Natural killer cell (primary cell): ENCODE data around the gene OR51B5. TPM values are rescaled to one million over a fixed set of nuclear protein-coding genes. Genes with fewer than 3 reads are reported as not detected.
"Not testable (repeated sequence)": the region's sequence is repeated elsewhere in the genome, so short reads cannot be mapped to it uniquely, and the experiment has no call there.

Experiments used
- ATAC-seq, 3 donors: fragments of 150-1000 bp in 2 of 3; fragments of 200-7000 bp in 1 of 3; cut with Tn5 transposase; 1 replicate in 1 of 3; 2 replicates in 2 of 3; pipeline ENCODE4 v1.10.0; 2021; ENCODE audit warnings: mild to moderate bottlenecking in 2 of 3, moderate library complexity in 2 of 3
- DNase-seq, 2 donors: peaks; one replicate each; pipeline versions ENCODE4 v3.0.0 to v3.0.0-alpha.2; 2013 to 2021; ENCODE audit warnings: mixed read lengths in 1 of 2
- H3K27ac ChIP-seq: one replicate; pipeline ENCODE4 v1.5.1; 2013; ENCODE audit warnings: mild to moderate bottlenecking, low read length
- H3K27me3 ChIP-seq: one replicate; pipeline ENCODE4 v1.6.1; 2013; ENCODE audit warnings: low read length; ENCODE audit not compliant: control insufficient read depth, insufficient read depth
- H3K36me3 ChIP-seq: one replicate; pipeline ENCODE4 v1.6.1; 2013; ENCODE audit warnings: low read length; ENCODE audit not compliant: control insufficient read depth, insufficient read depth
- H3K4me1 ChIP-seq: one replicate; pipeline ENCODE4 v1.6.1; 2013; ENCODE audit warnings: low read length; ENCODE audit not compliant: control insufficient read depth, insufficient read depth
- H3K4me3 ChIP-seq: one replicate; pipeline ENCODE4 v1.5.1; 2013; ENCODE audit warnings: low read length
- H3K9me3 ChIP-seq: one replicate; pipeline ENCODE4 v1.6.1; 2013; ENCODE audit warnings: low read length; ENCODE audit not compliant: control insufficient read depth, insufficient read depth
- H3K27ac Mint-ChIP-seq, 2 donors: one replicate each; pipeline ENCODE4 v1.8.0; 2022; ENCODE audit warnings: mild to moderate bottlenecking in 2 of 2, mixed read lengths in 2 of 2, moderate library complexity in 1 of 2
- H3K27me3 Mint-ChIP-seq, 2 donors: one replicate each; pipeline ENCODE4 v1.8.0; 2022; ENCODE audit warnings: low read depth in 2 of 2, mixed read lengths in 2 of 2
- H3K36me3 Mint-ChIP-seq: one replicate; pipeline ENCODE4 v1.8.0; 2022; ENCODE audit warnings: mixed read lengths
- H3K4me1 Mint-ChIP-seq, 2 donors: one replicate each; pipeline ENCODE4 v1.8.0; 2022; ENCODE audit warnings: mixed read lengths in 2 of 2
- H3K4me3 Mint-ChIP-seq: one replicate; pipeline ENCODE4 v1.8.0; 2022; ENCODE audit warnings: mild to moderate bottlenecking, moderate library complexity, mixed read lengths
- H3K9me3 Mint-ChIP-seq, 2 donors: one replicate each; pipeline ENCODE4 v1.8.0; 2022; ENCODE audit warnings: mixed read lengths in 2 of 2
- CTCF ChIP-seq: fragments of 200-600 bp; IDR thresholded peaks from one replicate; pipeline ENCODE4 v1.8.0; 2022; ENCODE audit warnings: antibody characterized with exemption
- WGBS: methylation state at CpG from one replicate; pipeline ENCODE4 v1.1.7; 2013; ENCODE audit warnings: missing lambda C conversion rate; ENCODE audit not compliant: insufficient coverage; 5-methylcytosine and 5-hydroxymethylcytosine counted together
- intact Hi-C: fragments of 100-400 bp; cut with micrococcal nuclease; formaldehyde crosslinking; loops from one replicate; pipeline ENCODE4 v1.14.2; 2022
- total RNA-seq, 4 donors: library from RNA; stranded (reverse); fragments of 120-200 nt in 1 of 4; gene quantifications; one replicate each; pipeline versions ENCODE4 v1.2.3 to v1.2.4, GENCODE V29; 2013 to 2022

OR51B5 gene
- total RNA-seq, 3 donors from 2014 or later (not counting 1 experiment from before 2014, with no cell fraction given) = not detected

DNA sequence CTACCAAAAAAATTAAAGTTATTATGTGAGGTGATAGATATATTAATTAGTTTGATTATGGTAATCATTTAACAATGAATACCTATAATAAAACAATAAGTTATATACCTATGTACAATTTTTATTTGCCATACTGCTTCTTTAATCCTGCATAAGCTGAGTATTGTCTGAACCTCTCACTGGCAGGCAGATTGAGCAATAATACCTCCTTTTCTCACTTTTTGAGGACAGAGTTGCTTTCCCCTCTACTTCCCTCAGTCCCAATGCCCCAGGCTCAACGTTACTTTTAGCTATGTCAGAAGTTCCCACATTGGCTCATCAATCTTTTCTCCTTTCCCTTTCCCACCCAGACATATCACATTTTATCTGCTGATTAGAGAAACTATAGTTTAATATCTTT, 6.2 kb upstream of the OR51B5 start:
- Histone ChIP-seq H3K4me1 (no peaks in the 10 kb centered on the region), H3K4me3 (no peak overlapping the region), H3K27ac (no peak overlapping the region), H3K27me3 (no peaks in the 10 kb centered on the region), H3K9me3 (no peaks in the 10 kb centered on the region), H3K36me3 (no peaks in the 10 kb centered on the region)
- no peak overlapping the region for H3K27ac Mint-ChIP-seq
- H3K27me3 Mint-ChIP-seq = peaks cover 0 to 5% of the 10 kb centered on the region in 2 donors
- WGBS = 69% methylated on average over 1 of the region's 1 CpG
- no peak overlapping the region for H3K4me3 Mint-ChIP-seq
- H3K36me3 Mint-ChIP-seq = no peaks in the 10 kb centered on the region
- no peak for TF ChIP-seq CTCF
- H3K9me3 Mint-ChIP-seq = peaks cover 3% of the 10 kb centered on the region in 2 donors
- no peak for ATAC-seq
- intact Hi-C loops = no loop called here
- H3K4me1 Mint-ChIP-seq = no peaks in the 10 kb centered on the region
- DNase-seq = no peak

DNA sequence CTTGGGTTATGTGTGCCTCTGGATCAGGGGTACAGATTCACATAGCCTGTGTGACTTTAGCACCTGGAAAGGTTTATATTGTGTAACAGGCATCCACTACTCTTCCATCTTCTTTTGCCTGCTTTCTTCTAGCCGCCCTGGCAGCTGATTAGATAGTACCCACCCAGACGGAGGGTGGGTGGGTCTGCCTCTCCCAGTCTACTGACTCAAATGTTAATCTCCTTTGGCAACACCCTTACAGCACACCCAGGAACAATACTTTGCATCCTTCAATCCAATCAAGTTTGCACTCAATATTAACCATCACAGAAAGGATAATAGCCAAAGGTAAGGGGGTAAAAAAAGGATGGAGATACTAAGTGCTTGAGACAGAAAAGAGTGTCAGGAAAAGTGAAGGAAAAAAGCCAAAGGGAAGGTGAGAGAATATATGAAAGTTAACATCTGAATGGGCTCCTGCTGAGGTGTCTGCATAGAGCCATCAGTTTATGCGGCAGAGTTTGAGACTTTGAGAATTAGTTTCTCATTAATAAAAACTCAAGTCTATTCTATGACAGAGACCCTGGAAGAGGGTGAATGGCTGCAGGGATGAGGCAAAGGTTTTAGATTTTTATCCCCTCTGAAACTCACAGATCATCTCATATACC, 5.3 kb upstream of the OR51B5 start:
- ATAC-seq (no peak), DNase-seq (no peak)
- no peaks in the 10 kb centered on the region for H3K27me3 ChIP-seq
- no peak overlapping the region for H3K27ac ChIP-seq
- no peak overlapping the region for H3K27ac Mint-ChIP-seq
- no peaks in the 10 kb centered on the region for H3K9me3 ChIP-seq
- intact Hi-C loops = no loop called here
- no peak overlapping the region for H3K4me3 ChIP-seq
- H3K4me1 ChIP-seq = no peaks in the 10 kb centered on the region
- no peaks in the 10 kb centered on the region for H3K36me3 Mint-ChIP-seq
- H3K9me3 Mint-ChIP-seq = peaks cover 3% of the 10 kb centered on the region in 2 donors
- no peaks in the 10 kb centered on the region for H3K36me3 ChIP-seq
- H3K4me1 Mint-ChIP-seq = no peaks in the 10 kb centered on the region
- TF ChIP-seq CTCF = no peak
- H3K27me3 Mint-ChIP-seq = peaks cover 0 to 5% of the 10 kb centered on the region in 2 donors
- no peak overlapping the region for H3K4me3 Mint-ChIP-seq
- WGBS = 77% methylated on average over 2 of the region's 3 CpGs

GRCh38 chr11:5345831-5346230, 2.5 kb upstream of the OR51B5 start:
- Mint-ChIP-seq H3K4me3 (no peak overlapping the region), H3K27ac (no peak overlapping the region), H3K4me1 (no peaks in the 10 kb centered on the region), H3K27me3 (peaks cover 3 to 5% of the 10 kb centered on the region in 2 donors), H3K9me3 (peaks cover 3% of the 10 kb centered on the region in 2 donors), H3K36me3 (no peaks in the 10 kb centered on the region)
- DNase-seq = no peak
- H3K27ac ChIP-seq = no peak overlapping the region
- no peak overlapping the region for H3K4me3 ChIP-seq
- no peak for ATAC-seq
- WGBS = 76% methylated on average over 3 of the region's 3 CpGs
- intact Hi-C loops = no loop called here
- H3K36me3 ChIP-seq = no peaks in the 10 kb centered on the region
- no peaks in the 10 kb centered on the region for H3K27me3 ChIP-seq
- no peaks in the 10 kb centered on the region for H3K4me1 ChIP-seq
- H3K9me3 ChIP-seq = no peaks in the 10 kb centered on the region
- TF ChIP-seq CTCF = no peak

GRCh38 chr11:5339771-5340322, 3.5 kb downstream of the OR51B5 start:
- intact Hi-C loops = no loop called here
- ATAC-seq = no peak

DNA sequence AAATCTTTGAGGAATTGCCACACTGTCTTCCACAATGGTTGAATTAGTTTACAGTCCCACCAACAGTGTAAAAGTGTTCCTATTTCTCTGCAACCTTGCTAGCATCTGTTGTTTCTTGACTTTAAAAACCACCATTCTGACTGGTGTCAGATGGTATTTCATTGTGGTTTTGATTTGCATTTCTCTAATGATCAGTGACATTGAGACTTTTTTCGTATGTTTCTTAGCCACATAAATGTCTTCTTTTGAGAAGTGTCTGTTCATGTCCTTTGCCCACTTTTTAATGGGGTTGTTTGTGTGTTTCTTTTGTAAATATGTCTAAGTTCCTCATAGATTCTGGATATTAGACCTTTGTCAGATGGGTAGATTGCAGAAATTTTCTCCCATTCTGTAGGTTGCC, 6.1 kb downstream of the OR51B5 start:
- H3K27me3 Mint-ChIP-seq, H3K27ac ChIP-seq, DNase-seq, H3K4me1 ChIP-seq, H3K4me3 Mint-ChIP-seq, H3K27ac Mint-ChIP-seq, H3K9me3 ChIP-seq, intact Hi-C loops, H3K9me3 Mint-ChIP-seq, H3K36me3 ChIP-seq, H3K4me3 ChIP-seq, H3K4me1 Mint-ChIP-seq, ATAC-seq, H3K27me3 ChIP-seq, H3K36me3 Mint-ChIP-seq: not testable (repeated sequence)
- WGBS = 57% methylated on average over 1 of the region's 1 CpG

More at GRCh38 chr11:5339771-5340322, 3.5 kb downstream of the OR51B5 start:
- no peaks in the 10 kb centered on the region for H3K9me3 ChIP-seq
- H3K27ac ChIP-seq = no peak overlapping the region
- 81% methylated on average over 1 of the region's 1 CpG for WGBS
- Mint-ChIP-seq H3K9me3 (no peaks in the 10 kb centered on the region), H3K27ac (no peak overlapping the region), H3K27me3 (peaks cover 0 to 3% of the 10 kb centered on the region in 2 donors), H3K4me1 (no peaks in the 10 kb centered on the region), H3K4me3 (no peak overlapping the region), H3K36me3 (no peaks in the 10 kb centered on the region)
- H3K36me3 ChIP-seq = no peaks in the 10 kb centered on the region
- TF ChIP-seq CTCF = no peak
- no peaks in the 10 kb centered on the region for H3K4me1 ChIP-seq
- no peaks in the 10 kb centered on the region for H3K27me3 ChIP-seq
- no peak overlapping the region for H3K4me3 ChIP-seq
- DNase-seq = no peak
